ENCODE results near the gene SH3PXD2A.

DNA sequence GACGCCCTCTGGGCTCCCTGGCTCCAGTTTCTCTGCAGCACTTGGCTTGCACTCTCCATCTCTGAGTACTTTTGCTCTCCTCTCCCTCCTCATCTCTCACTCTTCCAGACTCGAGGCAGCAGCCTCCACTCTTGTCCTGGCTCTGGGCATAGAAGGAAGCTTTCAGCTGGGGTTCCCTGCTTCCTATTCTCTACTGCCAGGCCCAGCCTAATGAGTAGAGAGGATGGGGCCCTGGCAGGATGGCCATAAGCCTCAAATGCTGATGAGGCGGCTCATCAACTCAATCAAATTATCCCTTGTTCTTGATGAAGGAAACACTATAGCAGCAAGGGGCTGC, 306.1 kb downstream of the SH3PXD2A start:
- no peak for TF ChIP-seq POLR2A (IDR thresholded peaks at IDR 0.05)
- TF ChIP-seq POLR2AphosphoS5 (IDR thresholded peaks at IDR 0.05), result no peak
- TF ChIP-seq CTCF (IDR thresholded peaks at IDR 0.05), result no peak
